Psoas muscle (tissue), 8 donors: Measurements from ENCODE around the gene KRTAP4-11. TPM values are rescaled to one million over a fixed set of nuclear protein-coding genes. Genes with fewer than 3 reads are reported as not detected.
"Not testable (repeated sequence)": the region's sequence is repeated elsewhere in the genome, so short reads cannot be mapped to it uniquely, and the experiment has no call there.

Source experiments
- ATAC-seq, 4 donors: fragments of 200-7000 bp; cut with Tn5 transposase; one replicate each; pipeline ENCODE4 v1.9.1; 2020; ENCODE audit warnings: moderate library complexity in 3 of 4, mild to moderate bottlenecking in 2 of 4
- DNase-seq, 2 donors: peaks; one replicate each; pipeline ENCODE4 v3.0.0-alpha.2; 2020
- H3K27ac ChIP-seq: fragments of 200-600 bp; one replicate; pipeline ENCODE4 v1.8.0; 2022
- H3K27me3 ChIP-seq, 3 donors: fragments of 200-600 bp in 1 of 3; one replicate each; pipeline versions ENCODE4 v1.6.1 to v1.8.0; 2013 to 2022; ENCODE audit warnings: low read length in 2 of 3, mild to moderate bottlenecking in 2 of 3, moderate library complexity in 1 of 3; ENCODE audit not compliant: insufficient read depth in 3 of 3
- H3K36me3 ChIP-seq, 2 donors: fragments of 200-600 bp in 1 of 2; one replicate each; pipeline versions ENCODE4 v1.6.1 to v1.8.0; 2013 to 2022; ENCODE audit warnings: low read depth in 1 of 2, mild to moderate bottlenecking in 1 of 2, moderate library complexity in 1 of 2; ENCODE audit not compliant: insufficient read depth in 1 of 2
- H3K4me1 ChIP-seq: fragments of 200-600 bp; one replicate; pipeline ENCODE4 v1.8.0; 2022
- H3K4me3 ChIP-seq: fragments of 200-600 bp; one replicate; pipeline ENCODE4 v1.8.0; 2022; ENCODE audit warnings: mild to moderate bottlenecking
- H3K9me3 ChIP-seq: fragments of 200-600 bp; one replicate; pipeline ENCODE4 v1.8.0; 2022
- WGBS, 3 donors: extraction: QIAGEN DNeasy Blood & Tissue Kit; methylation state at CpG; one replicate each; pipeline versions ENCODE4 v1.1.6 to v1.1.7; 2013; 5-methylcytosine and 5-hydroxymethylcytosine counted together
- intact Hi-C, 2 donors: fragments of 100-400 bp; cut with DNase I; formaldehyde crosslinking; loops; one replicate each; pipeline versions ENCODE4 v1.11.0 to v1.14.2; 2022
- polyA plus RNA-seq, 3 donors: library from polyadenylated mRNA; stranded (reverse); fragments of 200-250 nt; gene quantifications; one replicate each; pipeline ENCODE4 v1.2.3, GENCODE V29; 2013
- total RNA-seq, 4 donors: library from RNA; stranded (reverse); fragmentation: NEBNext Ultra II Directional in 2 of 4; extraction: Animal tissue kit (Norgen Biotek cat#: 25700) in 2 of 4; gene quantifications; one replicate each; pipeline versions ENCODE4 v1.2.1 to v1.2.4, GENCODE V29; 2021 to 2023
- TF ChIP-seq, protein P1 (sequence below): fragments of 200-600 bp; IDR thresholded peaks from one replicate; pipeline ENCODE4 v1.8.0; 2022; ENCODE audit warnings: antibody characterized with exemption
- donor health status: healthy with polysubstance abuse.
- donor health status: DM: no; HTN: no; CAD: no; lungs with moderate emphysema.
- donor health status: Bipolar disorder and iron deficiency.
- donor health status: healthy.
- donor health status: DM: yes; HTN: yes; CAD: no.
- donor health status: DM: no; HTN: no; CAD: no.
- donor health status: DM: no; HTN: no; CAD: no.
- donor health status: DM: yes; HTN: yes; CAD: no.

KRTAP4-11 gene
- total and polyA plus RNA-seq, 7 donors = not detected

DNA sequence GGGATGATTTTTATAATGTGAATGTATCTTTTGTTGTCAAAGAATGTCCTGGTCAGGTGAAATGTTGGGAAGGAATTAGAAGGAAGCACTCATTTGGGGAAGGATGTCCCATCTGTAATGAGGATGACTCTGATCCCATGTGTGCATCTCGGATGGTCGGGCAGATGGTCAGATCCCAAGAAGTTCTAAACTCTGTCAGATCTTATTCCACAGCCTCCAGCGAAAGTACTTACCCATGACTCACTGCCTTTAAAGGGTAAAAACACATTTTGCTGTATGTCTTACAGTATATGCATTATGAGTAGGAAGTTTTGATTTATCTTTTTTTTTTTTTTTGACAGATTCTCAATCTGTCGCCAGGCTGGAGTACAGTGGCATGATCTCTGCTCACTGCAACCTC is 548 bp upstream of the KRTAP4-11 start:
- no peak overlapping the region for H3K4me3 ChIP-seq
- peaks cover 0 to 14% (median 0%) of the 10 kb centered on the region in 3 donors for H3K27me3 ChIP-seq
- intact Hi-C loops = no loop called here
- H3K4me1 ChIP-seq = no peaks in the 10 kb centered on the region
- ATAC-seq (no peak), DNase-seq (no peak)
- WGBS, 3 donors = 89% methylated on average over 4 of the region's 4 CpGs
- no peaks in the 10 kb centered on the region for H3K9me3 ChIP-seq
- no peak overlapping the region for H3K27ac ChIP-seq
- TF ChIP-seq, protein P1, sequence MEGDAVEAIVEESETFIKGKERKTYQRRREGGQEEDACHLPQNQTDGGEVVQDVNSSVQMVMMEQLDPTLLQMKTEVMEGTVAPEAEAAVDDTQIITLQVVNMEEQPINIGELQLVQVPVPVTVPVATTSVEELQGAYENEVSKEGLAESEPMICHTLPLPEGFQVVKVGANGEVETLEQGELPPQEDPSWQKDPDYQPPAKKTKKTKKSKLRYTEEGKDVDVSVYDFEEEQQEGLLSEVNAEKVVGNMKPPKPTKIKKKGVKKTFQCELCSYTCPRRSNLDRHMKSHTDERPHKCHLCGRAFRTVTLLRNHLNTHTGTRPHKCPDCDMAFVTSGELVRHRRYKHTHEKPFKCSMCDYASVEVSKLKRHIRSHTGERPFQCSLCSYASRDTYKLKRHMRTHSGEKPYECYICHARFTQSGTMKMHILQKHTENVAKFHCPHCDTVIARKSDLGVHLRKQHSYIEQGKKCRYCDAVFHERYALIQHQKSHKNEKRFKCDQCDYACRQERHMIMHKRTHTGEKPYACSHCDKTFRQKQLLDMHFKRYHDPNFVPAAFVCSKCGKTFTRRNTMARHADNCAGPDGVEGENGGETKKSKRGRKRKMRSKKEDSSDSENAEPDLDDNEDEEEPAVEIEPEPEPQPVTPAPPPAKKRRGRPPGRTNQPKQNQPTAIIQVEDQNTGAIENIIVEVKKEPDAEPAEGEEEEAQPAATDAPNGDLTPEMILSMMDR = no peak
- H3K36me3 ChIP-seq = no peaks in the 10 kb centered on the region

DNA sequence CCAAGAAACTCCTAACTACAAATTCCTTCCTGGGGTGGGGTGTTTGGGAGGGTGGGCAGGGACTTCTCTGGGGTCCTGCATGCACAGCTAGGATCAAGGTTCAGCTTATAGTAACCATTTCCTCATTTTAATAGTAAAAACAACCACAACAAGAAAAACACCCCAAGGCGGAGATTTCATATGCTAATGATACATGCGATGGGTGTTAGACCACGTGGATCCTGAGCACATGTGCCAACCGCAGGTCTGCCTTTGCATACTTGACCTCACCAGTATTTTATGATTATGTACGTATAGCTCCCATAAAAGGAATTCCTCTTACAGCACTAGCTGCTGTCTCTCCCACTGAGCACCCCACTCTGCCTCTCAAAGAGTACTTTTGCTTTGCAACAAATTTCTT is 1.9 kb downstream of the KRTAP4-11 start:
- no peaks in the 10 kb centered on the region for H3K4me1 ChIP-seq
- DNase-seq = no peak
- H3K36me3 ChIP-seq = no peaks in the 10 kb centered on the region
- 57 to 72% (median 64%) methylated on average over 5 of the region's 5 CpGs for WGBS, 3 donors
- H3K4me3 ChIP-seq = no peak overlapping the region
- peaks cover 0 to 8% (median 0%) of the 10 kb centered on the region in 3 donors for H3K27me3 ChIP-seq
- no peak overlapping the region for H3K27ac ChIP-seq
- intact Hi-C loops = no loop called here
- no peak for ATAC-seq
- H3K9me3 ChIP-seq = no peaks in the 10 kb centered on the region
- TF ChIP-seq, protein P1 = no peak

DNA sequence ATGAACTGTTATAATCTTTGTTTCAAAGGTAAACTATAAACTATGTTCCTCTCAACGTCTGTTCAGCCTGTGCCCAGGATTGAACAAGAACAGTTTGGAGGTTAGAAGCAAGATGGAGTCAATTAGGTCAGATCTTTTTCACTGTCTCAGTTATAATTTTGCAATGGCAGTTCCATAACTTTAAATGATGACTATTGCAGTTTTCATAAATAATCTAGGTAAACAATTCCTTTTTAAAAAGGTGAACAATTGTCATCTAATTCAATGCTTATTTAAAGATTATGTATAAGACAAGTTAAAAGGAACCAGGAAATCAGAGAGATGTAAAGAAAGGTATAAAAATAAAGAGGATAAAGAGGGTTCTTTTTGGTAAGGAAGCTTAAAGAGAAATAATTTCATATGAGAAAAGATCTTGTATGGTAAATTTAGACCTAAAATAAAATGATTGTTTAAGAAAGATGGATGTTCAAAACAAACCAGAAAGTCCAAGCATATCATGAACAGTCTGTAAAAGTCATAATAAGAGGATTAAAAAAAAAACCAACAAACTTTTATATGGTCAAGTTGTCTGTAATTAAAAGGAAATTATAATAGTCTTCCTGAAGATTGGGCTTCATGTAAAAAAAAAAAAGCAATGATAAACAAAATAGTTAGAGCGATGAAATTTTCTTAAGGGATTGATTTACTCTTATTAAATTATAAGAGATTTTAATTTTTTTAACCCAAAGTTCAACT is 6.9 kb downstream of the KRTAP4-11 start:
- H3K36me3 ChIP-seq = no peaks in the 10 kb centered on the region
- TF ChIP-seq, protein P1 = no peak
- no peak overlapping the region for H3K4me3 ChIP-seq
- ATAC-seq = no peak
- DNase-seq = no peak
- peaks cover 0 to 10% (median 0%) of the 10 kb centered on the region in 3 donors for H3K27me3 ChIP-seq
- H3K9me3 ChIP-seq = no peaks in the 10 kb centered on the region
- H3K27ac ChIP-seq = no peak overlapping the region
- 75 to 90% (median 79%) methylated on average over 2 of the region's 2 CpGs for WGBS, 3 donors
- intact Hi-C loops = no loop called here
- no peaks in the 10 kb centered on the region for H3K4me1 ChIP-seq

DNA sequence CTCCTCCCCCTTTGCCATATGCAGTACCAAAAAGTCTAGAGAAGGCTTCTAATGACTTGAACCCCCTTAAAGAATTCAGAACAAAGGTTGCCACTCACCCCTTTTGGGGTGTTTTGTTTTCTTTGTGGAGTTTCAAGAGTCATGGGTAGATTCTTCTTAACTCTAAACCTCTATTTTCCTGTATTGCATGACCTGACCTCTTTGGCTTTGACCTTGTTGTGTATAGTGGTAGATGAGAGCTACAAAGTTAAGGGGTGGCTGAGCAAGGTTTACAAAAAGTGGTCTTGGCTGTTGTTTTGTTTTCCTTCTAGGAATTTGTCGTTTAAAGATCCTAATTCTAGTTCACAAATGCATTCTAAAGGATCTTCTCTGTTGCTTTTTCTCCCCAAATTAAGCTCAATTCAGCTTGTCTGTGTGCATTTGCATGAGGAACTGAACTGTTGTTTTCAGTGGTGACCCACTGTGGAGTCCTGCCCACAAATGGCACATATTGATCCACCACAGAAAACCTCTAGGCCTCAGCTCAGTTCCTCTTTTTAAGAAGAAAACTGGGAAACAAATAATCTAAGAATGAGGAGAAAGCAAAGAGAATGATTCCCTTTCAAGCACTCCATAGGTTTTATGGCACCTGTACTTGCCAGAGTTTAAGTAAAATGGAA is 9.3 kb downstream of the KRTAP4-11 start:
- H3K4me3 ChIP-seq = not testable (repeated sequence)
- WGBS, 3 donors = 0 to 36% (median 31%) methylated on average over 1 of the region's 1 CpG

DNA sequence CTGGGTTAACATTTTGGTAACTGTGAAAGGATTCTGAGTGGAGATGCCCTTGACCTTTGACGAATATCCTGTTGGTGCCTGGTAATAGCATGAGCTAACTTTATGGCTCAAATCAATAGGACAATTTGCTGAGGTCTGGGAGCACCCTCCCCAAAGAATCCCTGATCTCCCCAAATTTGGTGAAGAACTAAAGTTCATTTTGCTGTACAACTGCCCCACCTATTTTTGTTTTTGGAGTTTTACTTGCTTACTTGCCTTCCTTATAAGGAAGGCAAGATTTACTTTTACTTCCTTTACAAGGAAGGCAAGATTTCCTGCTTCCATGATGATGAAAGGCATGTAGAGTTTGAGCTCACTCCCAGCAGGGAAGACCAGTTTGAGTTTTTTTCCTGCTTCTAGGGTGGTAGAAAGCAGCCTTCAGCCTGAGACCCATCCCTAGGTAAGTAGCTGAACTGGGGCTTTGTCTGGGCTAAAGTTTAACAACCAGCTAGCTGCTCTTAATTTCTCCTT is 10.2 kb downstream of the KRTAP4-11 start:
- H3K4me1 ChIP-seq = no peaks in the 10 kb centered on the region
- intact Hi-C loops = no loop called here
- no peak for DNase-seq
- no peak overlapping the region for H3K27ac ChIP-seq
- WGBS, 3 donors = 54 to 68% (median 67%) methylated on average over 1 of the region's 1 CpG
- no peak for ATAC-seq
- H3K9me3 ChIP-seq = no peaks in the 10 kb centered on the region
- no peak overlapping the region for H3K4me3 ChIP-seq
- H3K36me3 ChIP-seq = no peaks in the 10 kb centered on the region
- TF ChIP-seq, protein P1 = no peak
- peaks cover 0 to 19% (median 0%) of the 10 kb centered on the region in 3 donors for H3K27me3 ChIP-seq

More for the DNA sequence above, 9.3 kb downstream of the KRTAP4-11 start:
- H3K9me3 ChIP-seq, ATAC-seq, DNase-seq, intact Hi-C loops, H3K4me1 ChIP-seq, H3K36me3 ChIP-seq, H3K27ac ChIP-seq: not testable (repeated sequence)
- peaks cover 0 to 13% (median 0%) of the 10 kb centered on the region in 3 donors for H3K27me3 ChIP-seq

DNA sequence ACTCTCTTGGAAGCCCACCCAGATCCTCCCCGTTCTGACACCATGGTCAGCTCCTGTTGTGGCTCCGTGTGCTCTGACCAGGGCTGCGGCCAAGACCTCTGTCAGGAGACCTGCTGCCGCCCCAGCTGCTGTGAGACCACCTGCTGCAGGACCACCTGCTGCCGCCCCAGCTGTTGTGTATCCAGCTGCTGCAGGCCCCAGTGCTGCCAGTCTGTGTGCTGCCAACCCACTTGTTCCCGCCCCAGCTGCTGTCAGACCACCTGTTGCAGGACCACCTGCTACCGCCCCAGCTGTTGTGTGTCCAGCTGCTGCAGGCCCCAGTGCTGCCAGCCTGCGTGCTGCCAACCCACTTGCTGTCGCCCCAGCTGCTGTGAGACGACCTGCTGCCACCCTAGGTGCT is 12.8 kb downstream of the KRTAP4-11 start, which contains the start of gene KRTAP4-9:
KRTAP4-9 (plus strand) TSS at position 43 of the 400 bp plus-strand sequence; CDS start at position 43, 0 bp downstream.
- H3K27ac ChIP-seq, H3K36me3 ChIP-seq, ATAC-seq, H3K9me3 ChIP-seq, H3K4me3 ChIP-seq, H3K4me1 ChIP-seq, intact Hi-C loops, DNase-seq: not testable (repeated sequence)
- WGBS, 3 donors = 50 to 60% (median 58%) methylated on average over 5 to 10 of the region's 10 CpGs
- H3K27me3 ChIP-seq = peaks cover 0 to 19% (median 0%) of the 10 kb centered on the region in 3 donors

DNA sequence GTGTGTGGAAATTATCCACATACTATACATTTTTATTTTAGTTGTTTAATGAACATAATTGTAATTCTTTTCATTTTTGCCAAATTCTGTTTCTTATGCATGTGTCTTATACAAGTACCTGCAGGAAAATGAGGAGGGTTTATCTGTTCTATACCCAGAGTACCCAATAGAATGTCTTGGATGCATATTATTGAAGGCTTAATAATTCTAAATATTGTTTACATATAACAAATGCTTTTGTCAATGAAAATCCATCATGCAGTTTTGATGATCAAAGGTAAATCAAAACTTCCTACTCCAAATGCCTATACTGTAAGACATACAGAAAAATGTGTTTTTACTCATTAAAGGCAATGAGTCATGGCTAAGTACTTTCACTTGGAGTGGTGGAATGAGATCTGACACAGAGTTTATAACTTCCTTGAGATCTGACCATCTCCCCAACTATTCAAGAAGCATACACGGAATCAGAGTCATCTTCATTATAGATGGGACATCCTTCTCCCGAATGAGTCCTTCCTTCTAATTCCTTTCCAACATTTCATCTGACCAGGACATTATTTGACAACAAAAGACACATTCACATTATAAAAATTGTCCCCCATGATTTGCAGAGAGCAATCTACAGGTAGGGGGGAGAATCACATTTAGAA is 13.7 kb downstream of the KRTAP4-11 start:
- peaks cover 0 to 19% (median 0%) of the 10 kb centered on the region in 3 donors for H3K27me3 ChIP-seq
- H3K4me1 ChIP-seq, H3K27ac ChIP-seq, ATAC-seq, intact Hi-C loops, H3K36me3 ChIP-seq, DNase-seq, H3K4me3 ChIP-seq, H3K9me3 ChIP-seq: not testable (repeated sequence)
- WGBS, 3 donors = 73 to 88% (median 79%) methylated on average over 2 of the region's 2 CpGs
